Endodermal cell (in vitro differentiated cells): ENCODE data around the gene STAMBP. TPM values are rescaled to one million over a fixed set of nuclear protein-coding genes. Genes with fewer than 3 reads are reported as not detected.
"Not testable (repeated sequence)": the region's sequence is repeated elsewhere in the genome, so short reads cannot be mapped to it uniquely, and the experiment has no call there.

Source experiments
- DNase-seq: peaks from one replicate; pipeline ENCODE4 v3.0.0-alpha.2; 2017
- H3K27ac ChIP-seq: 2 replicates; pipeline ENCODE4 v1.5.1; 2013; ENCODE audit warnings: mild to moderate bottlenecking, low read depth, low read length, moderate library complexity
- H3K27me3 ChIP-seq: 2 replicates; pipeline ENCODE4 v1.6.1; 2013; ENCODE audit warnings: mild to moderate bottlenecking, low read length, moderate library complexity; ENCODE audit not compliant: insufficient read depth, control insufficient read depth, poor library complexity, severe bottlenecking
- H3K36me3 ChIP-seq: 2 replicates; pipeline ENCODE4 v1.7.0; 2013; ENCODE audit warnings: mild to moderate bottlenecking, low read length, moderate library complexity; ENCODE audit not compliant: control insufficient read depth, insufficient read depth
- H3K4me1 ChIP-seq: one replicate; pipeline ENCODE4 v1.7.0; 2013; ENCODE audit warnings: low read length; ENCODE audit not compliant: control insufficient read depth, insufficient read depth
- H3K4me3 ChIP-seq: 2 replicates; pipeline ENCODE4 v1.5.1; 2013; ENCODE audit warnings: mild to moderate bottlenecking, low read length, moderate library complexity
- H3K9ac ChIP-seq: 2 replicates; pipeline ENCODE4 v1.6.1; 2013; ENCODE audit warnings: mild to moderate bottlenecking, low read length, moderate library complexity; ENCODE audit not compliant: poor library complexity, severe bottlenecking; ENCODE audit errors: extremely low read depth
- H3K9me3 ChIP-seq: 2 replicates; pipeline ENCODE4 v1.6.1; 2013; ENCODE audit warnings: mild to moderate bottlenecking, low read length, moderate library complexity; ENCODE audit not compliant: control insufficient read depth
- H3K27ac Mint-ChIP-seq: 2 replicates; pipeline ENCODE4 v1.8.0; 2020; ENCODE audit warnings: mixed read lengths
- H3K27me3 Mint-ChIP-seq: 2 replicates; pipeline ENCODE4 v1.8.0; 2021; ENCODE audit warnings: mild to moderate bottlenecking, mixed read lengths; ENCODE audit not compliant: insufficient read depth
- H3K36me3 Mint-ChIP-seq: 2 replicates; pipeline ENCODE4 v1.8.0; 2020; ENCODE audit warnings: low read depth, mixed read lengths
- H3K4me1 Mint-ChIP-seq: 2 replicates; pipeline ENCODE4 v1.8.0; 2020; ENCODE audit warnings: mixed read lengths
- H3K4me3 Mint-ChIP-seq: 2 replicates; pipeline ENCODE4 v1.8.0; 2020; ENCODE audit warnings: mild to moderate bottlenecking, moderate library complexity, mixed read lengths
- H3K9me3 Mint-ChIP-seq: 2 replicates; pipeline ENCODE4 v1.8.0; 2020; ENCODE audit warnings: mild to moderate bottlenecking, mixed read lengths
- CTCF ChIP-seq: fragments of 200-600 bp; sonication (generic); conservative IDR thresholded peaks from 2 replicates; pipeline ENCODE4 v1.5.0; 2021; ENCODE audit warnings: antibody characterized with exemption, mild to moderate bottlenecking
- WGBS, 2 experiments: methylation state at CpG; one replicate each; pipeline versions ENCODE4 v1.1.5 to v1.1.7; 2013; ENCODE audit warnings: missing lambda C conversion rate in 2 of 2, mixed read lengths in 1 of 2; ENCODE audit not compliant: insufficient coverage in 1 of 2, insufficient read length in 1 of 2; 5-methylcytosine and 5-hydroxymethylcytosine counted together
- total RNA-seq, 2 donors: library from RNA; stranded (reverse); fragmentation: NEBNext Ultra II Directional in 1 of 2; extraction: Animal tissue kit (Norgen Biotek cat#: 25700) in 1 of 2; gene quantifications; 2 replicates in 1 of 2; 3 replicates in 1 of 2; pipeline ENCODE4 v1.2.1, GENCODE V29; 2021

Gene STAMBP
- total RNA-seq, 2 donors from 2014 or later = 41.6 to 42.4 TPM

- Mint-ChIP-seq H3K36me3 (no peaks in the 10 kb centered on the region), H3K27me3 (peaks cover 3% of the 10 kb centered on the region), H3K9me3 (no peaks in the 10 kb centered on the region), H3K4me1 (no peaks in the 10 kb centered on the region), H3K4me3 (no peak overlapping the region), H3K27ac (no peak overlapping the region)
- H3K4me1 ChIP-seq = no peaks in the 10 kb centered on the region
- no peak overlapping the region for H3K27ac ChIP-seq
- H3K36me3 ChIP-seq = no peaks in the 10 kb centered on the region
- peaks cover 10% of the 10 kb centered on the region for H3K27me3 ChIP-seq
- TF ChIP-seq CTCF = no peak
- no peak overlapping the region for H3K4me3 ChIP-seq
- no peak overlapping the region for H3K9ac ChIP-seq
- DNase-seq = no peak
- H3K9me3 ChIP-seq = no peaks in the 10 kb centered on the region
- 81 to 88% methylated on average over 4 of the region's 4 CpGs for WGBS, 2 experiments
Measured at GRCh38 chr2:73902284-73902683, 73.5 kb downstream of the STAMBP start.

GRCh38 chr2:73903313-73903712, 74.6 kb downstream of the STAMBP start:
- no peaks in the 10 kb centered on the region for H3K36me3 Mint-ChIP-seq
- Histone ChIP-seq H3K36me3 (no peaks in the 10 kb centered on the region), H3K4me3 (no peak overlapping the region), H3K9ac (no peak overlapping the region), H3K27me3 (peaks cover 10% of the 10 kb centered on the region), H3K4me1 (no peaks in the 10 kb centered on the region), H3K27ac (no peak overlapping the region), H3K9me3 (no peaks in the 10 kb centered on the region)
- H3K9me3 Mint-ChIP-seq = no peaks in the 10 kb centered on the region
- H3K27ac Mint-ChIP-seq = no peak overlapping the region
- no peak overlapping the region for H3K4me3 Mint-ChIP-seq
- peaks cover 2% of the 10 kb centered on the region for H3K4me1 Mint-ChIP-seq
- TF ChIP-seq CTCF = no peak
- H3K27me3 Mint-ChIP-seq = peaks cover 3% of the 10 kb centered on the region
- WGBS, 2 experiments = 97 to 100% methylated on average over 4 of the region's 4 CpGs
- DNase-seq = no peak

GRCh38 chr2:73903949-73904613, 75.3 kb downstream of the STAMBP start:
- not testable (repeated sequence) for H3K27me3 Mint-ChIP-seq, H3K9me3 ChIP-seq, H3K27me3 ChIP-seq, H3K36me3 Mint-ChIP-seq, H3K4me1 Mint-ChIP-seq, H3K9me3 Mint-ChIP-seq, H3K9ac ChIP-seq, H3K27ac Mint-ChIP-seq, DNase-seq, H3K4me3 Mint-ChIP-seq, H3K4me3 ChIP-seq, H3K4me1 ChIP-seq, H3K36me3 ChIP-seq, H3K27ac ChIP-seq
- 93% methylated on average over 4 of the region's 5 CpGs; no CpG with 5 or more reads in 1 of the 2 experiments for WGBS, 2 experiments

GRCh38 chr2:73904952-73905351, 76.2 kb downstream of the STAMBP start:
- H3K4me1 ChIP-seq = no peaks in the 10 kb centered on the region
- no peaks in the 10 kb centered on the region for H3K36me3 Mint-ChIP-seq
- H3K27ac ChIP-seq = no peak overlapping the region
- TF ChIP-seq CTCF = no peak
- DNase-seq = no peak
- no peaks in the 10 kb centered on the region for H3K9me3 ChIP-seq
- no peak overlapping the region for H3K4me3 ChIP-seq
- WGBS, 2 experiments = no CpG with 5 or more reads among the region's 1 CpG
- no peak overlapping the region for H3K4me3 Mint-ChIP-seq
- peaks cover 2% of the 10 kb centered on the region for H3K4me1 Mint-ChIP-seq
- no peaks in the 10 kb centered on the region for H3K36me3 ChIP-seq
- no peak overlapping the region for H3K9ac ChIP-seq
- H3K9me3 Mint-ChIP-seq = no peaks in the 10 kb centered on the region
- no peak overlapping the region for H3K27ac Mint-ChIP-seq
- peaks cover 3% of the 10 kb centered on the region for H3K27me3 Mint-ChIP-seq
- peaks cover 10% of the 10 kb centered on the region for H3K27me3 ChIP-seq
